GM13977 (cell line): ENCODE results near the gene LRRC71.

Experiments
- DNase-seq: peaks from one replicate; pipeline ENCODE4 v3.0.0; 2012; ENCODE audit warnings: low spot score
- in situ Hi-C: fragments of 300-500 bp; cut with MboI; formaldehyde crosslinking; loops from one replicate; pipeline ENCODE4 v1.12.0; 2022; ENCODE audit warnings: low sequenced_read_pairs, low pct_unique_long_range_greater_than_20kb, mixed read lengths, inconsistent platforms; ENCODE audit not compliant: unreplicated experiment
- TF ChIP-seq, protein P1 (sequence below): IDR thresholded peaks from 2 replicates; pipeline ENCODE4 v1.5.1; 2012; ENCODE audit warnings: mild to moderate bottlenecking, control low read depth; ENCODE audit not compliant: insufficient read depth; ENCODE audit errors: extremely low read depth, missing control alignments

Gene LRRC71

DNA sequence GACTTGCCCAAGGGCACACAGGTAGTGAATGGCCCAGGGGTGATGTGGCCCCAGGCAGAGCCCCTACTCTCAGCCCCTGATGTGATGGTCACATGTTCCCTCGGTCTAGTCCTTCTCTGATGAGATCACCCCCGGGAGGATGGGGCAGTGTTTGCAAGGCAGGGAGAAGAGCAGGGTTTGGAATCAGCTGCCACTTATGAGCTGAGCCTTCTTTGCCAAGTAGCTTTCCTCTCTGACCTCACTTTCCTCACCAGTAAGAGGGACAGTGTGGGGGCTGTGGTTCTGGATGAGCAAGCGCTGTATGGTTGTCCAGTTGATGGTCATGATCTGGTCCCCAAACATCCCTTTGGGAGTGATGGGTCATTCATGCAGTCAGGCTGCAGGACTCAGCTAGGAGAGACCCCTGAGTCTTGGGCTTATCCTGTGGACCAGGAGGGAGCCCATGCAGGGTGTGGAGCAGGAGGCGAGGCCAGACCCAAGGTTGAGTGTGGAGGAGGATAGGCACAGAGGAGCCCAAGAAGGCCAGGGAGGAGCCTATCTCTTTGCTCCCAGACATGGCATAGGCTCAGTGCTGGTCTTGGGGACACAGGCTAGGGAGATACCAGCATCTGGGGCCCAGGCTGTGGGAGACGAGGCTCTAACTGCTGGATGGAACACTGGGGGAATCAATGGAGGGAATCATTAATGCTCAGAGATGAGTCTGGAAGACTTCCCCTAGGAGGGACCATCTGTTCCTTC is 42.8 kb upstream of the LRRC71 start:
- DNase-seq = no peak
- TF ChIP-seq, protein P1, sequence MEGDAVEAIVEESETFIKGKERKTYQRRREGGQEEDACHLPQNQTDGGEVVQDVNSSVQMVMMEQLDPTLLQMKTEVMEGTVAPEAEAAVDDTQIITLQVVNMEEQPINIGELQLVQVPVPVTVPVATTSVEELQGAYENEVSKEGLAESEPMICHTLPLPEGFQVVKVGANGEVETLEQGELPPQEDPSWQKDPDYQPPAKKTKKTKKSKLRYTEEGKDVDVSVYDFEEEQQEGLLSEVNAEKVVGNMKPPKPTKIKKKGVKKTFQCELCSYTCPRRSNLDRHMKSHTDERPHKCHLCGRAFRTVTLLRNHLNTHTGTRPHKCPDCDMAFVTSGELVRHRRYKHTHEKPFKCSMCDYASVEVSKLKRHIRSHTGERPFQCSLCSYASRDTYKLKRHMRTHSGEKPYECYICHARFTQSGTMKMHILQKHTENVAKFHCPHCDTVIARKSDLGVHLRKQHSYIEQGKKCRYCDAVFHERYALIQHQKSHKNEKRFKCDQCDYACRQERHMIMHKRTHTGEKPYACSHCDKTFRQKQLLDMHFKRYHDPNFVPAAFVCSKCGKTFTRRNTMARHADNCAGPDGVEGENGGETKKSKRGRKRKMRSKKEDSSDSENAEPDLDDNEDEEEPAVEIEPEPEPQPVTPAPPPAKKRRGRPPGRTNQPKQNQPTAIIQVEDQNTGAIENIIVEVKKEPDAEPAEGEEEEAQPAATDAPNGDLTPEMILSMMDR = no peak
- in situ Hi-C loops = no loop called here

DNA sequence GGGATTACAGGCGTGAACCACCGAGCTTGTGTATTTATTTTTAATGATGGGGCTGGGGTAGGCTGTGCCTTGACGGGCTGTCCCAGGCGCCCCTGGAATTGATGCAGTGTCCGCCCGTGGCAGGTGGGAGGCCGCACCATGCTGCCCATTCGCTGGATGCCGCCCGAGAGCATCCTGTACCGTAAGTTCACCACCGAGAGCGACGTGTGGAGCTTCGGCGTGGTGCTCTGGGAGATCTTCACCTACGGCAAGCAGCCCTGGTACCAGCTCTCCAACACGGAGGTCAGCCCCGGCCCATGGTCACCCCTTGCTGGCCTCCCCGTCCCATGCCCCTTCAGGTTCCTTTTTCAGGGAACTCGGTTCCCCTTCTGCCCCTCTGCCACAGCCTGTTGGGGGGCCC is 40.6 kb upstream of the LRRC71 start:
- TF ChIP-seq, protein P1 = no peak
- DNase-seq = no peak
- in situ Hi-C loops = no loop called here

DNA sequence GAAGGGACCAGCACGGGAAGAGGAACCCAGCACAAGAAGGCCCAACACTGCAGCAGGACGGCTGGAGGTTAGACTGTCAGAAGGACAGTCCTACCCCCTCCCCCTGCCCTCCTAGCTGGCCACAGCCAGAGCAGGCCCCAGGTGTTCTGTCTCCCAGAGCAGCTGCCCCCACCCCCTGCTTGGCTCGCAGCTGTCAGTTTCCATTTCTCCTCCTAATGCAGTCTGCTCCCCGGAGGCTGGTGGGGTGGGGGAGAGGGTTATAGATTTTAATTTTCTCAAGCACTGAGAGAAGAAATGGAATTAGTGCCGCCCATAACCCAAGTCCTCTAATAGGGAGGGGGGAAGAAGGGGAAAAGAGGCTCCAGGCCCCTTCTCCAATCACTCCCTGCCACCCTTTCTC is 40.0 kb upstream of the LRRC71 start:
- DNase-seq = no peak
- TF ChIP-seq, protein P1 = no peak
- in situ Hi-C loops = no loop called here

DNA sequence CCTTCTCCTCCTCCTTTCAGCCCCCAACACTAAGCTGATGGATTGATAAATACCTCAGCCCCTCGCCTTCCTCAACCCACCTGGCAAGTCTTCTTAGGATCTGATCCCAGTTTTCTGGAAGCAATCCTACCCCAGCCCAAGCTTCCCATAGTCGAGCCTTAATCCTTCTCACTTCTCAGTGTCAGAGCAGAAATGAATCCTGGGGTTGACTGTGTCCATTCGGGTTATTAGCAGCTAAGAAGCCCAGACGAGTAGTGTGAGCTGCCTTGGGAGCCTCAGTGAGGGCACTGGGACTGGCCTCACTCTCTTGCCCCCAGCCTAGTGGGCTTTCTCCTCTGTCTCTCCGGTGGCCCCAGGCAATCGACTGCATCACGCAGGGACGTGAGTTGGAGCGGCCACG is 39.3 kb upstream of the LRRC71 start:
- TF ChIP-seq, protein P1 = no peak
- in situ Hi-C loops = no loop called here
- no peak for DNase-seq

DNA sequence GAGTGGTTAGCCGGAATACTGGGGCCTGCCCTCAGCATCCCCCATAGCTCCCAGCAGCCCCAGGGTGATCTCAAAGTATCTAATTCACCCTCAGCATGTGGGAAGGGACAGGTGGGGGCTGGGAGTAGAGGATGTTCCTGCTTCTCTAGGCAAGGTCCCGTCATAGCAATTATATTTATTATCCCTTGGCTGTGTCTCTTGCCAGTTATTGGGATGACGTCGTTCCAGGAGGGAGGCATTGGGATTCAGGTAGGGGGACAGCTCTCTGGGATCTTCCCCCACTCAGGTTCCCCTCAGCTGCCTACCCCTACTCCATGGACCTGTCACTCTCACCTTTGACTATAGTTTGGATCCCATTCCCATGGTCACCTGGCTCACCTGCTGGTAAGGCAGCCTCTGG is 38.8 kb upstream of the LRRC71 start:
- in situ Hi-C loops = no loop called here
- DNase-seq = no peak
- TF ChIP-seq, protein P1 = no peak

DNA sequence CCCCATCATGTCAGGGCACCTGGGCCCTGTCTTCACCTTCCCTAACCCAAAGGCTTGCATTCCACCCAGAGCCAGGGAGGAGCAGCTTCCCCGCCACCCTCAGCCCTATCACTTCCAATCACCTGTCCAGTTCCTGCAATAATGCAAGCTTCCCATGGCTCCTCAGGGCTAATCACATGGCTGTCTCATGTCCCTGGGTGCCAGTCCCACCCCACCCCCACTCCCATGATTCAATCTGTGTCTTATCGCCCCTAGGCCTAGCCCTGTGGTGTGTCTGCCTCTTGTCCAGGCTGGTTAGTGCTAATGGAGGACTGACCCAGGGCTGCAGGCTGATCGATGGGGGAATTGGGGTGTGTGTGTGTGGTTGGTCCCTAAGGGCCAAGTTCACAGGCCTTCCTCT is 37.9 kb upstream of the LRRC71 start:
- DNase-seq = no peak
- TF ChIP-seq, protein P1 = no peak
- in situ Hi-C loops = no loop called here
